Vagina (tissue), 1 donor: ENCODE data around the gene PRKCI. TPM values are rescaled to one million over a fixed set of nuclear protein-coding genes. Genes with fewer than 3 reads are reported as not detected.

Experiments used
- small RNA-seq: library from RNA; depleted of rRNA; stranded (forward); fragments of <200 nt; gene quantifications from one replicate; pipeline ENCODE3, GENCODE V24; 2016
- total RNA-seq: library from RNA; depleted of rRNA; stranded (reverse); fragments of >200 nt; gene quantifications from one replicate; pipeline ENCODE4 v1.2.3, GENCODE V29; 2016

PRKCI gene
- total RNA-seq, 1 donor from 2014 or later: 33.9 TPM

Small RNA genes lying within 50 kb of the gene (small RNA-seq; reads per million reads assigned to genes)
- not detected for gene RF00019

Other genes starting within 250 kb of the PRKCI start
- gene GPR160, start 184.4 kb upstream of the PRKCI start, total RNA-seq: 1.2 TPM
- gene PHC3, start 40.7 kb upstream of the PRKCI start, total RNA-seq: 46.9 TPM
- gene SKIL, start 135.3 kb downstream of the PRKCI start, total RNA-seq: 48.1 TPM
- gene CLDN11, start 196.4 kb downstream of the PRKCI start, total RNA-seq: 136 TPM